NT2/D1 (cell line): ENCODE measurements around the gene MAPK9.

Experiments
- SUZ12 ChIP-seq: IDR thresholded peaks from 2 replicates; pipeline ENCODE4 v1.6.1; 2011; ENCODE audit not compliant: insufficient read length, insufficient read depth; ENCODE audit errors: extremely low read depth
- YY1 ChIP-seq: IDR thresholded peaks from 2 replicates; pipeline ENCODE4 v1.6.1; 2011; ENCODE audit not compliant: insufficient read length, insufficient read depth
- ZNF274 ChIP-seq: IDR thresholded peaks from 2 replicates; pipeline ENCODE4 v1.6.1; 2011; ENCODE audit warnings: mild to moderate bottlenecking, low read depth, low read length

- no peak for TF ChIP-seq YY1
- no peak for TF ChIP-seq ZNF274
- no peak for TF ChIP-seq SUZ12
Measured at GRCh38 chr5:180209137-180209581, 82.7 kb downstream of the MAPK9 start, which contains the start of gene RASGEF1C.
